ENCODE measurements around the gene HIPK2. TPM values are rescaled to one million over a fixed set of nuclear protein-coding genes. Genes with fewer than 3 reads are reported as not detected.

The HIPK2 gene
- total RNA-seq, 2 donors from 2014 or later = 22.1 to 26.4 TPM

DNA sequence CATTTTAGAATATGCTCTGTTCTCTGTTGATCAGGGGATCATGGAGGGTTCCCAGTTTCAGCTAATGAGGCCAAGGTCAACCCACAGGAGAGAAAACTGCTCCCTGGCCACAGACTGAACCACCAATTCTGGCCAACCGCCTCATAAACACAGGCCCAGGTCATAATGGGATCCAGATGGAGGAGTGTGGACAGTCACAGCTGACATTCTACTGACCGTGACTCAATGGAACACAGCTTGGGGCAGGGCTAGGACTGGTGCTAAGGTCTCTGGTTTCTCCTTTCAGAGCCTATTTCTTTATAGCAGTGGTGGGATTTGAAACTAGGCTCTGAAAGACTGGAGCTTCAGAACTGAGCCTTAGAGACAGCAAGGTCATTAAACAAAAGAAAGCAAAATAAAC is 68.3 kb downstream of the HIPK2 start:
- H3K4me3 ChIP-seq = no peak overlapping the region
- TF ChIP-seq, protein P1, sequence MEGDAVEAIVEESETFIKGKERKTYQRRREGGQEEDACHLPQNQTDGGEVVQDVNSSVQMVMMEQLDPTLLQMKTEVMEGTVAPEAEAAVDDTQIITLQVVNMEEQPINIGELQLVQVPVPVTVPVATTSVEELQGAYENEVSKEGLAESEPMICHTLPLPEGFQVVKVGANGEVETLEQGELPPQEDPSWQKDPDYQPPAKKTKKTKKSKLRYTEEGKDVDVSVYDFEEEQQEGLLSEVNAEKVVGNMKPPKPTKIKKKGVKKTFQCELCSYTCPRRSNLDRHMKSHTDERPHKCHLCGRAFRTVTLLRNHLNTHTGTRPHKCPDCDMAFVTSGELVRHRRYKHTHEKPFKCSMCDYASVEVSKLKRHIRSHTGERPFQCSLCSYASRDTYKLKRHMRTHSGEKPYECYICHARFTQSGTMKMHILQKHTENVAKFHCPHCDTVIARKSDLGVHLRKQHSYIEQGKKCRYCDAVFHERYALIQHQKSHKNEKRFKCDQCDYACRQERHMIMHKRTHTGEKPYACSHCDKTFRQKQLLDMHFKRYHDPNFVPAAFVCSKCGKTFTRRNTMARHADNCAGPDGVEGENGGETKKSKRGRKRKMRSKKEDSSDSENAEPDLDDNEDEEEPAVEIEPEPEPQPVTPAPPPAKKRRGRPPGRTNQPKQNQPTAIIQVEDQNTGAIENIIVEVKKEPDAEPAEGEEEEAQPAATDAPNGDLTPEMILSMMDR (IDR thresholded peaks at IDR 0.05) = no peak
- TF ChIP-seq POLR2A (IDR thresholded peaks at IDR 0.05) = no peak
- no peak overlapping the region for H3K27ac ChIP-seq
- DNase-seq (peak in 2 of 4 donors; percentile 28 to 41), ATAC-seq (no peak)
- H3K36me3 ChIP-seq (replicated peaks in 1 of 2; ENCODE audit: insufficient read depth in 1 of 2, low read depth in 2 of 2) = no peaks in the 10 kb centered on the region
- H3K27me3 ChIP-seq = no peaks in the 10 kb centered on the region
- 56 to 75% methylated on average over 2 of the region's 2 CpGs for WGBS, 2 donors
- intact Hi-C loops (cut with DNase I) = no loop called here
- peaks cover 27% of the 10 kb centered on the region for H3K4me1 ChIP-seq
- no peaks in the 10 kb centered on the region for H3K9me3 ChIP-seq

DNA sequence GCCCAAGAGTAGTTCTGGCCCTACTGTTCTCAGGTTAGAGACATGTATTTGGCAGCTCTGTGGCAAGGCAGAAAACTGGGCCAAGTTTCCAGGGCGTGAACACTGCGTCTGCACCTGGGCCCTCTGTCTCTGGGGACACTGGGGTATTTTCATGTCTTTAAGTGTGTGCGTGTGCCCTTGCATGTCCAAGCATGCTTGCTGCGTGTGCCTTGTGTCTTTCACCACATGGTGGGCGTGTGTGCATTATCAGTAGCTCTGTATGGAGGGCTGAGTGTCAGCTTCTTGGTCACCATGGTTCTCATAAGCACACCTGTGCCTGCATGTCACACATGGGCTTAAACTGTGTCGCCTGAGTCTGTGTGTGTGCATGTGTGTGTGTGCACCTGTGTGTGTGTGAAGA is 69.3 kb downstream of the HIPK2 start:
- TF ChIP-seq, protein P1 (IDR thresholded peaks at IDR 0.05) = no peak
- no peak for TF ChIP-seq POLR2A (IDR thresholded peaks at IDR 0.05)
- Histone ChIP-seq H3K36me3 (replicated peaks in 1 of 2; ENCODE audit: insufficient read depth in 1 of 2, low read depth in 2 of 2) (no peaks in the 10 kb centered on the region), H3K27me3 (no peaks in the 10 kb centered on the region), H3K27ac (no peak overlapping the region), H3K9me3 (no peaks in the 10 kb centered on the region), H3K4me3 (no peak overlapping the region), H3K4me1 (peaks cover 27% of the 10 kb centered on the region)
- WGBS, 2 donors = 67 to 74% methylated on average over 6 of the region's 6 CpGs
- DNase-seq = no peak
- intact Hi-C loops (cut with DNase I) = no loop called here
- ATAC-seq = no peak

DNA sequence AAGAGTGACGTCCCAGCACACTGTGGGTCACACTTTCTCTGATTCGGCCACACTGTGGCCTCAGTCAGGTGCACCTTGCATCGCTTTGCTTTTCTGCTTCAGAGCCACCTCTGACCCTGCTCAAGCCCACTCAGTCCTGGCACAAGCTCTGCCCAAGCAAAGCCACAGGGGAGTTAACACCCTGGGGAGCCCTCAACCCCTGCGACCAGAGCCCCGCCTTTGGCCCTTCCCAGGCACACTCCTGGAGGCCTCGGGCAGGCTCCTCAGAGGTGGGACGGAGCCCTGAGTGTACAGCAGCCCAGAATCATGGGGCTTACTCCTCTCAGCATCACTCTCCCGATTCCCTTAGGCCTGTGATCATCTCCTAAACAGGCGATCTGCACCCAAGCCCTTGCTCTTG is 71.0 kb downstream of the HIPK2 start:
- Histone ChIP-seq H3K9me3 (no peaks in the 10 kb centered on the region), H3K36me3 (replicated peaks in 1 of 2; ENCODE audit: insufficient read depth in 1 of 2, low read depth in 2 of 2) (no peaks in the 10 kb centered on the region), H3K4me1 (peaks cover 34% of the 10 kb centered on the region), H3K27me3 (no peaks in the 10 kb centered on the region), H3K4me3 (no peak overlapping the region), H3K27ac (no peak overlapping the region)
- intact Hi-C loops (cut with DNase I) = no loop called here
- 82 to 86% methylated on average over 4 to 9 of the region's 9 CpGs for WGBS, 2 donors
- DNase-seq (no peak), ATAC-seq (no peak)
- no peak for TF ChIP-seq POLR2A (IDR thresholded peaks at IDR 0.05)
- TF ChIP-seq, protein P1 (IDR thresholded peaks at IDR 0.05) = no peak

DNA sequence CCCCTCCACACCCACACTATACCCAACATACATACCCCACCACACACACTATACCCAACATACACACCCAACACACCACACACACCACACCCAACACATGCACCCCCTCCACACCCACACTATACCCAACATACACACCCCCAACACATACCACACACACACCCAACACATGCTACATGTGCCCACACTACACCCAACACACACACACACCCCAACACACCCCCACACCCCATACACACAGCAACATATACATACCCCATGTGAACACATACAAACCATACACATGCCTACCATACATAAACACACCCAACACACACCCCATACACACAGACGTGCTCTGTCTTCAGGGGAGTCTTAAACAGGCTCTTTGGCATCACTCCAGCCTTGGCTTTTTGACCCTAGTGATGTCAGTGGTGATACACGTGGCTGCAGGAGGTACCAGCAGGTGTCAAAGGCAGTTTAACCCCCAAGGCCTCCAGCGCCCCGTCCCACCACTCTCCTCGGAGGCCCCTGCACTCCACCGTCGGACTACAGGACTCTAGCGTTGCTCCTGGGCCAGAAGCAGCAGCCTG is 73.4 kb downstream of the HIPK2 start:
- no peak for DNase-seq

More for the DNA sequence above, 73.4 kb downstream of the HIPK2 start:
- 78 to 91% methylated on average over 8 of the region's 8 CpGs for WGBS, 2 donors
- no peak overlapping the region for H3K27ac ChIP-seq
- peaks cover 23% of the 10 kb centered on the region for H3K4me1 ChIP-seq
- TF ChIP-seq, protein P1 (IDR thresholded peaks at IDR 0.05) = no peak
- TF ChIP-seq POLR2A (IDR thresholded peaks at IDR 0.05) = no peak
- H3K4me3 ChIP-seq = no peak overlapping the region
- H3K9me3 ChIP-seq = no peaks in the 10 kb centered on the region
- H3K36me3 ChIP-seq (replicated peaks in 1 of 2; ENCODE audit: insufficient read depth in 1 of 2, low read depth in 2 of 2) = no peaks in the 10 kb centered on the region
- intact Hi-C loops (cut with DNase I) = no loop called here
- no peaks in the 10 kb centered on the region for H3K27me3 ChIP-seq
- no peak for ATAC-seq

All from body of pancreas (tissue), 4 donors.